ENCODE data around the gene DPP6. TPM values are rescaled to one million over a fixed set of nuclear protein-coding genes. Genes with fewer than 3 reads are reported as not detected.

The DPP6 gene
- total RNA-seq, 1 experiment from 2014 or later, result not detected

DNA sequence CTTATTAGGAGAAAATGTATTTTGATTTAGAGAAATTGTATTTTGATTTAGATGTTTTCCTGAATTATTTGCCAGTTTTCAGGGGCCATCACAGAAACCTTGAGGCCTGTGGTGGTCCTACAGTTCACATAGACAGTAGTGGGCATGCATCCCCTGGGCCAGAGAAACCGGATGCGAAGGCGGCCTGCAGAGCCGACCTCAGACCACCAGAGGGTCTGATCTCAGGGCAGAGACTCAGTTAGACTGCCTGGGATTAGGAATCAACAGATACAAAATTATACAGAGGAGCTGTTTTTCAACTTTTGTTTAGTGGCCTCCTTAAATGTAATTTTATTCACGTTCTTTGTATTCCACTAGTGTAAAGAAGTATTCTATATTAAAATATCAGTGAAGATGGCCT, 792.3 kb downstream of the DPP6 start:
- TF ChIP-seq EZH2 (IDR thresholded peaks at IDR 0.05; ENCODE audit: borderline replicate concordance, low read depth, low read length, poor library complexity, severe bottlenecking), result no peak
- TF ChIP-seq, protein P1, sequence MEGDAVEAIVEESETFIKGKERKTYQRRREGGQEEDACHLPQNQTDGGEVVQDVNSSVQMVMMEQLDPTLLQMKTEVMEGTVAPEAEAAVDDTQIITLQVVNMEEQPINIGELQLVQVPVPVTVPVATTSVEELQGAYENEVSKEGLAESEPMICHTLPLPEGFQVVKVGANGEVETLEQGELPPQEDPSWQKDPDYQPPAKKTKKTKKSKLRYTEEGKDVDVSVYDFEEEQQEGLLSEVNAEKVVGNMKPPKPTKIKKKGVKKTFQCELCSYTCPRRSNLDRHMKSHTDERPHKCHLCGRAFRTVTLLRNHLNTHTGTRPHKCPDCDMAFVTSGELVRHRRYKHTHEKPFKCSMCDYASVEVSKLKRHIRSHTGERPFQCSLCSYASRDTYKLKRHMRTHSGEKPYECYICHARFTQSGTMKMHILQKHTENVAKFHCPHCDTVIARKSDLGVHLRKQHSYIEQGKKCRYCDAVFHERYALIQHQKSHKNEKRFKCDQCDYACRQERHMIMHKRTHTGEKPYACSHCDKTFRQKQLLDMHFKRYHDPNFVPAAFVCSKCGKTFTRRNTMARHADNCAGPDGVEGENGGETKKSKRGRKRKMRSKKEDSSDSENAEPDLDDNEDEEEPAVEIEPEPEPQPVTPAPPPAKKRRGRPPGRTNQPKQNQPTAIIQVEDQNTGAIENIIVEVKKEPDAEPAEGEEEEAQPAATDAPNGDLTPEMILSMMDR (conservative IDR thresholded peaks at IDR 0.05; ENCODE audit: low read depth, low read length), result no peak
- no peak overlapping the region for H3K27ac ChIP-seq (ENCODE audit: low read depth, low read length, poor library complexity, severe bottlenecking)
- intact Hi-C loops (cut with micrococcal nuclease; ENCODE audit: unreplicated experiment), result no loop called here
- no peaks in the 10 kb centered on the region for H3K9me3 ChIP-seq (ENCODE audit: low read depth, low read length, poor library complexity, severe bottlenecking)
- BruUV-seq (replicated peaks), result no TSS peak
- POLR2A ChIA-PET (ENCODE audit: low non-redundant PET), result no interaction called here
- CTCF ChIA-PET, result no interaction called here
- no peaks in the 10 kb centered on the region for H3K4me1 ChIP-seq (ENCODE audit: insufficient read depth, low read length, poor library complexity, severe bottlenecking)
- no peak overlapping the region for H3K4me3 ChIP-seq (ENCODE audit: low read depth, low read length, poor library complexity, severe bottlenecking)
- H3K27me3 ChIP-seq (replicated peaks; ENCODE audit: insufficient read depth, low read depth, low read length, poor library complexity), result peaks cover 82% of the 10 kb centered on the region
- DNase-seq (ENCODE audit: low spot score), result no peak
- H3K36me3 ChIP-seq (ENCODE audit: insufficient read depth, low read length, poor library complexity, severe bottlenecking), result no peaks in the 10 kb centered on the region

DNA sequence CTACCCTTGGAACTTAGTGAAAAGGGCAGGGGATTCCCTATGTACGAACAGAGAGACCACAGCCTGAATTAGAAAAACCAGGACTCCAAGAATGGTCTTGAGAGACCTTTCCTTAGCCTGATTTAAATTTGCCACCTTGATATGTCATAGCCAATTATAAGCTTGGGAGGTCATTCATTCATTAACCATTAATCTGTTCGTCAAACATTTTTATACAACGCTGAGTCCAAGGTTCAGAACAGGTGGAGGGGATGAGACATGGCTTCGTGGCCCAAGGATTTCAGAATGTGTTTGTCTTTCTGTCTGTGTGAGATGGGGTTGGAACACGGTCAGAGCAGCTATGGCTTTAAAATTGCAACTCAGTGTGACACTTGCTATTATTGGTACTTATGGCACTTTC, 792.8 kb downstream of the DPP6 start:
- TF ChIP-seq EZH2 (IDR thresholded peaks at IDR 0.05; ENCODE audit: borderline replicate concordance, low read depth, low read length, poor library complexity, severe bottlenecking), result no peak
- no peaks in the 10 kb centered on the region for H3K4me1 ChIP-seq (ENCODE audit: insufficient read depth, low read length, poor library complexity, severe bottlenecking)
- no peaks in the 10 kb centered on the region for H3K9me3 ChIP-seq (ENCODE audit: low read depth, low read length, poor library complexity, severe bottlenecking)
- no peak overlapping the region for H3K27ac ChIP-seq (ENCODE audit: low read depth, low read length, poor library complexity, severe bottlenecking)
- no peak overlapping the region for H3K4me3 ChIP-seq (ENCODE audit: low read depth, low read length, poor library complexity, severe bottlenecking)
- CTCF ChIA-PET, result no interaction called here
- no TSS peak for BruUV-seq (replicated peaks)
- no peaks in the 10 kb centered on the region for H3K36me3 ChIP-seq (ENCODE audit: insufficient read depth, low read length, poor library complexity, severe bottlenecking)
- DNase-seq (ENCODE audit: low spot score), result no peak
- POLR2A ChIA-PET (ENCODE audit: low non-redundant PET), result no interaction called here
- intact Hi-C loops (cut with micrococcal nuclease; ENCODE audit: unreplicated experiment), result no loop called here
- peaks cover 81% of the 10 kb centered on the region for H3K27me3 ChIP-seq (replicated peaks; ENCODE audit: insufficient read depth, low read depth, low read length, poor library complexity)

DNA sequence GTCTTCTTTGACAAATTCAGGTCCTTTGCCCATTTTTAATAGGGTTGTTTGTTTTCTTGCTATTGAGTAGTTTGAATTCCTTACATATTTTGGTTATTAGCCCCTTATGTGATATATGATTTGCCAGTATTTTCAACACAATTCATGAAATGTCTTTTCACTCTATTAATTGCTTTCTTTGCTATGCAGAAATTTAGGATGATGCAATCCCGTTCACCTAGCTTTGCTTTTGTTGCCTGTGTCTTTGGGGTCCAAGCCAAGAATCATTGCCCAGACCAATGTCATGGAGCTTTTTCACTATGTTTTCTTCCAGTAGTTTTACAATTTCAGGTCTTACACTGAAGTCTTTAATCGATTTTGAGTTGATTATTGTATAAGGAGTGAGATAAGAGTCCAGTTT, 796.3 kb downstream of the DPP6 start:
- Histone ChIP-seq H3K9me3 (ENCODE audit: low read depth, low read length, poor library complexity, severe bottlenecking) (no peaks in the 10 kb centered on the region), H3K27ac (ENCODE audit: low read depth, low read length, poor library complexity, severe bottlenecking) (no peak overlapping the region), H3K4me3 (ENCODE audit: low read depth, low read length, poor library complexity, severe bottlenecking) (no peak overlapping the region), H3K36me3 (ENCODE audit: insufficient read depth, low read length, poor library complexity, severe bottlenecking) (no peaks in the 10 kb centered on the region), H3K4me1 (ENCODE audit: insufficient read depth, low read length, poor library complexity, severe bottlenecking) (no peaks in the 10 kb centered on the region), H3K27me3 (replicated peaks; ENCODE audit: insufficient read depth, low read depth, low read length, poor library complexity) (peaks cover 51% of the 10 kb centered on the region)
- intact Hi-C loops (cut with micrococcal nuclease; ENCODE audit: unreplicated experiment), result no loop called here
- ChIA-PET CTCF (no interaction called here), POLR2A (ENCODE audit: low non-redundant PET) (no interaction called here)
- no TSS peak for BruUV-seq (replicated peaks)
- TF ChIP-seq, protein P1 (conservative IDR thresholded peaks at IDR 0.05; ENCODE audit: low read depth, low read length), result no peak
- TF ChIP-seq EZH2 (IDR thresholded peaks at IDR 0.05; ENCODE audit: borderline replicate concordance, low read depth, low read length, poor library complexity, severe bottlenecking), result no peak
- no peak for DNase-seq (ENCODE audit: low spot score)

DNA sequence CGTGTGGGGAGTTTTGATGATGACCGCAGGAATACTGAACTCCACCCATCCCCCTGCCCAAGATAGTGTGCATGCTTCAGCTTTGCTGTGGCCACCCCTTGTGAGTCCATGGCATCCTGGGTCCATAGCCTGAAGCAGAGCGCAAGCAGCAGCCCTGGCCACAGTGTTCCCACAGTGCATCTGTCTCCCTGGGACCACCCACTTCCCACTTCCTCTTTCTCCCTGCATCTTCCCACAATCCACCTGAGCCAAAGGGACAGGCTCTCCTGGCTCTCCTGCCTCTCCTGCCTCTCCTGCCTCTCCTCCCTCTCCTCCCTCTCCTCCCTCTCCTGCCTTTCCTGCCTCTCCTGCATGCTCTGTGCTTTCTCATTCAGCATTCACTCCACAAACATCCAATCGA, 800.0 kb downstream of the DPP6 start:
- intact Hi-C loops (cut with micrococcal nuclease; ENCODE audit: unreplicated experiment), result no loop called here
- Histone ChIP-seq H3K36me3 (ENCODE audit: insufficient read depth, low read length, poor library complexity, severe bottlenecking) (no peaks in the 10 kb centered on the region), H3K4me1 (ENCODE audit: insufficient read depth, low read length, poor library complexity, severe bottlenecking) (no peaks in the 10 kb centered on the region), H3K27ac (ENCODE audit: low read depth, low read length, poor library complexity, severe bottlenecking) (no peak overlapping the region), H3K27me3 (replicated peaks; ENCODE audit: insufficient read depth, low read depth, low read length, poor library complexity) (peaks cover 50% of the 10 kb centered on the region), H3K4me3 (ENCODE audit: low read depth, low read length, poor library complexity, severe bottlenecking) (no peak overlapping the region), H3K9me3 (ENCODE audit: low read depth, low read length, poor library complexity, severe bottlenecking) (no peaks in the 10 kb centered on the region)
- no TSS peak for BruUV-seq (replicated peaks)
- TF ChIP-seq, protein P1 (conservative IDR thresholded peaks at IDR 0.05; ENCODE audit: low read depth, low read length), result no peak
- TF ChIP-seq EZH2 (IDR thresholded peaks at IDR 0.05; ENCODE audit: borderline replicate concordance, low read depth, low read length, poor library complexity, severe bottlenecking), result no peak
- no peak for DNase-seq (ENCODE audit: low spot score)
- CTCF ChIA-PET, result no interaction called here
- POLR2A ChIA-PET (ENCODE audit: low non-redundant PET), result no interaction called here

All from A673 (cell line).